Progenitor cell of endocrine pancreas (in vitro differentiated cells): ENCODE results near the gene STOML2. TPM values are rescaled to one million over a fixed set of nuclear protein-coding genes. Genes with fewer than 3 reads are reported as not detected.
"Not testable (repeated sequence)": the region's sequence is repeated elsewhere in the genome, so short reads cannot be mapped to it uniquely, and the experiment has no call there.

ENCODE experiments used
- DNase-seq: peaks from one replicate; pipeline ENCODE4 v3.0.0; 2021; ENCODE audit warnings: low spot score; ENCODE audit not compliant: unreplicated experiment
- H3K27ac Mint-ChIP-seq: 2 replicates; pipeline ENCODE4 v1.8.0; 2021; ENCODE audit warnings: mild to moderate bottlenecking, moderate library complexity, mixed read lengths
- H3K27me3 Mint-ChIP-seq: 2 replicates; pipeline ENCODE4 v1.8.0; 2021; ENCODE audit warnings: mixed read lengths
- H3K36me3 Mint-ChIP-seq: 2 replicates; pipeline ENCODE4 v1.8.0; 2022; ENCODE audit warnings: mixed read lengths; ENCODE audit not compliant: insufficient read depth
- H3K4me1 Mint-ChIP-seq: 2 replicates; pipeline ENCODE4 v1.8.0; 2021; ENCODE audit warnings: low read depth, mixed read lengths
- H3K4me3 Mint-ChIP-seq: 2 replicates; pipeline ENCODE4 v1.8.0; 2021; ENCODE audit warnings: low read depth, mild to moderate bottlenecking, moderate library complexity, mixed read lengths
- H3K9me3 Mint-ChIP-seq: 2 replicates; pipeline ENCODE4 v1.8.0; 2021; ENCODE audit warnings: low read depth, mixed read lengths
- long read RNA-seq: library from polyadenylated mRNA; unstranded; transcript quantifications from one replicate; pipeline ENCODE4 v2.0.0, GENCODE V29; 2020
- total RNA-seq: library from RNA; stranded (reverse); gene quantifications from 2 replicates; pipeline ENCODE4 v1.2.1, GENCODE V29; 2021
- TF ChIP-seq, protein P1 (sequence below): fragments of 200-600 bp; sonication (generic); IDR thresholded peaks from one replicate; pipeline ENCODE4 v1.5.0; 2021; ENCODE audit warnings: antibody characterized with exemption, mild to moderate bottlenecking; ENCODE audit not compliant: unreplicated experiment

STOML2 gene
- total RNA-seq: 120 and 121 TPM in 2 replicates
- long read RNA-seq, transcript STOML2-201 (10 exons, 1,278 nt): major isoform, 194 of 227 reads
- long read RNA-seq, partial matches to known transcripts: 18 of 227 reads
- long read RNA-seq, other reads (novel, unspliced or antisense): 11 of 227 reads

DNA sequence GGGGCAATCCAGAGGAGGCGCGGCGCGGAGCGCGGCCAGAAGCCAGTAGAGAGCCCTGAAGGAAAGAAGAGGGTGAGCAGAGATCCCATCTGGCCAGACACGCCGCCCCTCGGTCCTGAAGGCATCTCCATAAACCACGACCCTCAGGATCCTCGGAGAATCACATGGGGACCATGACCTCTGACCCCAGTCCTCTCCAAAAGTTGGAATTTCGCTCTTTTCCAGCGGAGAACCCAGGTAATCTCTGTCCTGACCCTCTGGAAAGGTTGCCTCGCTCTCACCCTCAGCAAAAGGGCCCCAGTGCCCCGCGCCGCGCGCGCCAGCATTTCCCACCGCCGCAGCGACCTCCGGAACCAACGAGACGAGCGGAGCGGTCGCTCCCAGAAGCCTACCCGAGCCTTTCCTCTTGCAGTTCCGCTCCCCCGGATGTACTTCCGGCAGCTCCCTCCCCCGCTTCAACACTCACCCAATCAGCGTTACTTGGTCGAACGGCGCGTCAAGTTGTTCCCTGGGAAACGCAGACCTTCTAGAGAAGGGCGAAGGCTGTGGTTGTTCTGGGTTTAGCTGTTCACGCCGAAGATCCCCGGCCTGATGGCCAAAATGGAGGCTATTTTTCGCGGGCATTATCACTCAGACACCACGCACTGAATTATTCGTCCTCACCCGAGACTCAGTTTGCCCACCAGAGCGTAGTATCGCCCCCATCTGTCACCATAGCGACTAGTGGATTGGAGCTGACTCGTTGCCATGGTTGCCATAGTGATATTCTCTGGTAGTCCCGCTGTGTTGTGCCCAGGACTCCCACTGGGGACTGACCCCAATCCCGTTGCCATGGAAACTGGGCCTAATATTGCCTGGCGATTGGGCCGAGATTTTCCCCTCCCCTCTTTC lies at the start of gene STOML2:
STOML2 (minus strand) TSS at position 363 of the 891 bp plus-strand sequence; CDS start at position 326, 37 bp downstream.
- Mint-ChIP-seq H3K27ac (peak within 1 kb of the TSS; percentile 96), H3K9me3 (no peaks in the 10 kb centered on the region), H3K4me1 (peaks cover 11% of the 10 kb centered on the region), H3K27me3 (no peaks in the 10 kb centered on the region), H3K4me3 (peak within 1 kb of the TSS; percentile 92), H3K36me3 (peaks cover 19% of the 10 kb centered on the region)
- peak; percentile 79 for DNase-seq
- TF ChIP-seq, protein P1, sequence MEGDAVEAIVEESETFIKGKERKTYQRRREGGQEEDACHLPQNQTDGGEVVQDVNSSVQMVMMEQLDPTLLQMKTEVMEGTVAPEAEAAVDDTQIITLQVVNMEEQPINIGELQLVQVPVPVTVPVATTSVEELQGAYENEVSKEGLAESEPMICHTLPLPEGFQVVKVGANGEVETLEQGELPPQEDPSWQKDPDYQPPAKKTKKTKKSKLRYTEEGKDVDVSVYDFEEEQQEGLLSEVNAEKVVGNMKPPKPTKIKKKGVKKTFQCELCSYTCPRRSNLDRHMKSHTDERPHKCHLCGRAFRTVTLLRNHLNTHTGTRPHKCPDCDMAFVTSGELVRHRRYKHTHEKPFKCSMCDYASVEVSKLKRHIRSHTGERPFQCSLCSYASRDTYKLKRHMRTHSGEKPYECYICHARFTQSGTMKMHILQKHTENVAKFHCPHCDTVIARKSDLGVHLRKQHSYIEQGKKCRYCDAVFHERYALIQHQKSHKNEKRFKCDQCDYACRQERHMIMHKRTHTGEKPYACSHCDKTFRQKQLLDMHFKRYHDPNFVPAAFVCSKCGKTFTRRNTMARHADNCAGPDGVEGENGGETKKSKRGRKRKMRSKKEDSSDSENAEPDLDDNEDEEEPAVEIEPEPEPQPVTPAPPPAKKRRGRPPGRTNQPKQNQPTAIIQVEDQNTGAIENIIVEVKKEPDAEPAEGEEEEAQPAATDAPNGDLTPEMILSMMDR: no peak

- DNase-seq, H3K4me1 Mint-ChIP-seq, H3K36me3 Mint-ChIP-seq, H3K27ac Mint-ChIP-seq, H3K4me3 Mint-ChIP-seq, H3K27me3 Mint-ChIP-seq: not testable (repeated sequence)
- H3K9me3 Mint-ChIP-seq: peaks cover 32% of the 10 kb centered on the region
Observed at GRCh38 chr9:35147941-35148563, 45.1 kb upstream of the STOML2 start.

GRCh38 chr9:35142037-35142436 lies 39.1 kb upstream of the STOML2 start:
- Mint-ChIP-seq H3K4me3 (no peak overlapping the region), H3K9me3 (peaks cover 13% of the 10 kb centered on the region), H3K27ac (no peak overlapping the region), H3K27me3 (no peaks in the 10 kb centered on the region), H3K36me3 (no peaks in the 10 kb centered on the region), H3K4me1 (peaks cover 3% of the 10 kb centered on the region)
- TF ChIP-seq, protein P1: no peak
- DNase-seq: no peak

GRCh38 chr9:35140093-35140492 lies 37.2 kb upstream of the STOML2 start:
- DNase-seq: no peak
- no peak overlapping the region for H3K4me3 Mint-ChIP-seq
- H3K9me3 Mint-ChIP-seq: peaks cover 9% of the 10 kb centered on the region
- no peaks in the 10 kb centered on the region for H3K27me3 Mint-ChIP-seq
- TF ChIP-seq, protein P1: no peak
- H3K4me1 Mint-ChIP-seq: peaks cover 4% of the 10 kb centered on the region
- no peaks in the 10 kb centered on the region for H3K36me3 Mint-ChIP-seq
- no peak overlapping the region for H3K27ac Mint-ChIP-seq

DNA sequence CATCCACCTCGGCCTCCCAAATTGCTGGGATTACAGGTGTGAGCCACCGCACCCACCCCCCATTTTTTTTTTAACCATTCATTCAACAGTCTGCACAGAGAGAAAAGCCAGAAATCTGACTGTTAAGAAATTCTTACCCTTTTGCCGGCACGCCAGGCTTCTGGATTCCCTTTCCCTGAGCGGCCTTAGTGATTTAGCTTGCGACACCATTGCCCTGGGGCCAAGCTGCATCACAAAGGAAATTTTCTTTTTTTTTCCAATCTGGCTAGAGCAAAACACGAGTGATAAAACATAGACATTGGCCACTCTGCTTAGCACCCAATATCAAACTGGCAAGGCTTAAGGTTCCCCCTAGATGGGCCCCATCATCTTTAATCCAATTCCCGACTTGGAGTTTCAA lies 33.9 kb upstream of the STOML2 start:
- H3K36me3 Mint-ChIP-seq: peaks cover 2% of the 10 kb centered on the region
- peaks cover 21% of the 10 kb centered on the region for H3K9me3 Mint-ChIP-seq
- peaks cover 4% of the 10 kb centered on the region for H3K4me1 Mint-ChIP-seq
- no peak overlapping the region for H3K27ac Mint-ChIP-seq
- no peak overlapping the region for H3K4me3 Mint-ChIP-seq
- H3K27me3 Mint-ChIP-seq: no peaks in the 10 kb centered on the region
- no peak for DNase-seq
- TF ChIP-seq, protein P1: no peak
